Gastroesophageal sphincter (tissue), 4 donors: Measurements from ENCODE around the gene CTCFL. TPM values are rescaled to one million over a fixed set of nuclear protein-coding genes. Genes with fewer than 3 reads are reported as not detected.

ENCODE experiments used
- ATAC-seq: fragments of 150-250 bp; one replicate; pipeline ENCODE4 v1.9.1; 2016; ENCODE audit warnings: mild to moderate bottlenecking, moderate library complexity
- H3K27ac ChIP-seq, 4 donors: fragments of 200-600 bp; sonication (generic) in 3 of 4; 1 replicate in 3 of 4; 2 replicates in 1 of 4; pipeline ENCODE4 v1.5.1; 2016 to 2019
- H3K27me3 ChIP-seq: fragments of 200-600 bp; sonication (generic); one replicate; pipeline ENCODE4 v1.5.1; 2019
- H3K36me3 ChIP-seq, 2 donors: fragments of 200-600 bp; sonication (generic); one replicate each; pipeline ENCODE4 v1.5.1; 2019; ENCODE audit warnings: control low read depth in 1 of 2
- H3K4me1 ChIP-seq, 3 donors: fragments of 200-600 bp; sonication (generic); 1 replicate in 2 of 3; 2 replicates in 1 of 3; pipeline ENCODE4 v1.5.1; 2016 to 2019; ENCODE audit warnings: control low read depth in 2 of 3
- H3K4me3 ChIP-seq, 2 donors: fragments of 200-600 bp; sonication (generic); one replicate each; pipeline ENCODE4 v1.5.1; 2019; ENCODE audit warnings: mild to moderate bottlenecking in 1 of 2, moderate library complexity in 1 of 2
- H3K9me3 ChIP-seq, 3 donors: fragments of 200-600 bp; sonication (generic); one replicate each; pipeline ENCODE4 v1.5.1; 2017 to 2019; ENCODE audit warnings: control low read depth in 2 of 3
- CTCF ChIP-seq, 4 experiments: fragments of 200-600 bp in 2 of 4; fragments of 450-650 bp in 2 of 4; sonication (generic) in 1 of 4; IDR thresholded peaks; one replicate each; pipeline ENCODE4 v1.5.1; 2017 to 2019; ENCODE audit warnings: antibody characterized with exemption in 4 of 4, mild to moderate bottlenecking in 2 of 4, moderate library complexity in 2 of 4
- EP300 ChIP-seq: sonication (generic); formaldehyde crosslinking; IDR thresholded peaks from one replicate; pipeline ENCODE4 v1.6.1; 2017; ENCODE audit warnings: antibody characterized with exemption, mild to moderate bottlenecking
- POLR2A ChIP-seq, 2 donors: fragments of 450-650 bp; IDR thresholded peaks; one replicate each; pipeline ENCODE4 v1.6.1; 2017; ENCODE audit warnings: antibody characterized with exemption in 2 of 2, mild to moderate bottlenecking in 2 of 2, moderate library complexity in 1 of 2
- POLR2AphosphoS5 ChIP-seq: sonication (generic); formaldehyde crosslinking; IDR thresholded peaks from one replicate; pipeline ENCODE4 v1.6.1; 2017; ENCODE audit warnings: antibody characterized with exemption
- WGBS, 2 donors: methylation state at CpG; one replicate each; pipeline ENCODE4 v1.1.5; 2018; ENCODE audit warnings: low coverage in 1 of 2; 5-methylcytosine and 5-hydroxymethylcytosine counted together
- total RNA-seq, 4 donors: library from RNA; depleted of rRNA; stranded (reverse); fragments of >200 nt; gene quantifications; one replicate each; pipeline ENCODE4 v1.1.0, GENCODE V29; 2016

CTCFL gene
- total RNA-seq, result not detected

GRCh38 chr20:57524511-57525176, at the start of gene CTCFL:
Gene CTCFL (minus strand): TSS chr20:57525140. CDS start chr20:57524205, 935 bp downstream.
- H3K36me3 ChIP-seq, result no peaks in the 10 kb centered on the region
- H3K4me3 ChIP-seq, result no peak within 1 kb of the TSS
- H3K27ac ChIP-seq, result no peak within 1 kb of the TSS
- no peaks in the 10 kb centered on the region for H3K27me3 ChIP-seq
- H3K4me1 ChIP-seq, result no peaks in the 10 kb centered on the region
- WGBS, 2 donors, result 100% methylated on average over 2 of the region's 43 CpGs; no CpG with 5 or more reads in 1 of the 2 donors
- H3K9me3 ChIP-seq, result no peaks in the 10 kb centered on the region
- no peak for TF ChIP-seq POLR2A (IDR thresholded peaks at IDR 0.05)
- TF ChIP-seq EP300, result no peak
- TF ChIP-seq CTCF (IDR thresholded peaks at IDR 0.05), result no peak
- TF ChIP-seq POLR2AphosphoS5, result no peak
- no peak for ATAC-seq

GRCh38 chr20:57573894-57574293, 49.0 kb upstream of the CTCFL start:
- H3K4me1 ChIP-seq, result no peaks in the 10 kb centered on the region
- TF ChIP-seq POLR2AphosphoS5 (no peak), POLR2A (IDR thresholded peaks at IDR 0.05) (no peak), EP300 (no peak), CTCF (IDR thresholded peaks at IDR 0.05) (no peak)
- no peak overlapping the region for H3K4me3 ChIP-seq
- no peaks in the 10 kb centered on the region for H3K36me3 ChIP-seq
- no peak for ATAC-seq
- H3K27me3 ChIP-seq, result peaks cover 9% of the 10 kb centered on the region
- no peaks in the 10 kb centered on the region for H3K9me3 ChIP-seq
- 60% methylated on average over 1 of the region's 5 CpGs; no CpG with 5 or more reads in 1 of the 2 donors for WGBS, 2 donors
- no peak overlapping the region for H3K27ac ChIP-seq

- H3K4me3 ChIP-seq, result no peak overlapping the region
- H3K4me1 ChIP-seq, result no peaks in the 10 kb centered on the region
- no peaks in the 10 kb centered on the region for H3K36me3 ChIP-seq
- 41 to 76% methylated on average over 4 to 12 of the region's 12 CpGs for WGBS, 2 donors
- H3K27ac ChIP-seq, result no peak overlapping the region
- no peaks in the 10 kb centered on the region for H3K9me3 ChIP-seq
- H3K27me3 ChIP-seq, result peaks cover 8% of the 10 kb centered on the region
- ATAC-seq, result no peak
- no peak for TF ChIP-seq POLR2A (IDR thresholded peaks at IDR 0.05)
- no peak for TF ChIP-seq CTCF (IDR thresholded peaks at IDR 0.05)
- no peak for TF ChIP-seq EP300
- TF ChIP-seq POLR2AphosphoS5, result no peak
These were observed 48.3 kb upstream of the CTCFL start for GRCh38 chr20:57573242-57573641.

- no peak for TF ChIP-seq EP300
- no peak for TF ChIP-seq CTCF (IDR thresholded peaks at IDR 0.05)
- no peak for TF ChIP-seq POLR2AphosphoS5
- no peak for TF ChIP-seq POLR2A (IDR thresholded peaks at IDR 0.05)
- Histone ChIP-seq H3K27me3 (peaks cover 5% of the 10 kb centered on the region), H3K9me3 (no peaks in the 10 kb centered on the region), H3K36me3 (no peaks in the 10 kb centered on the region), H3K27ac (no peak overlapping the region), H3K4me3 (no peak overlapping the region), H3K4me1 (no peaks in the 10 kb centered on the region)
- 83 to 90% methylated on average over 1 to 2 of the region's 3 CpGs for WGBS, 2 donors
- no peak for ATAC-seq
These were observed 47.0 kb upstream of the CTCFL start for GRCh38 chr20:57571782-57572416.

- Histone ChIP-seq H3K9me3 (no peaks in the 10 kb centered on the region), H3K4me1 (no peaks in the 10 kb centered on the region), H3K27me3 (peaks cover 5% of the 10 kb centered on the region), H3K27ac (no peak overlapping the region), H3K4me3 (no peak overlapping the region), H3K36me3 (no peaks in the 10 kb centered on the region)
- ATAC-seq, result no peak
- 51 to 65% methylated on average over 7 to 8 of the region's 8 CpGs for WGBS, 2 donors
- TF ChIP-seq POLR2A (IDR thresholded peaks at IDR 0.05), result no peak
- no peak for TF ChIP-seq EP300
- no peak for TF ChIP-seq POLR2AphosphoS5
- no peak for TF ChIP-seq CTCF (IDR thresholded peaks at IDR 0.05)
These were observed 46.0 kb upstream of the CTCFL start for GRCh38 chr20:57570920-57571319.
